ENCODE results near the gene ADAMTS2.
"Not testable (repeated sequence)": the region's sequence is repeated elsewhere in the genome, so short reads cannot be mapped to it uniquely, and the experiment has no call there.

ADAMTS2 gene

GRCh38 chr5:179115845-179116524 lies 229.3 kb downstream of the ADAMTS2 start:
- no peak for DNase-seq

GRCh38 chr5:179115307-179115706 lies 230.0 kb downstream of the ADAMTS2 start:
- no peak for DNase-seq

- no peak for DNase-seq
Measured at GRCh38 chr5:179114756-179115155, 230.5 kb downstream of the ADAMTS2 start.

- no peak for DNase-seq
Measured at GRCh38 chr5:179113945-179114641, 231.2 kb downstream of the ADAMTS2 start.

GRCh38 chr5:179113143-179113530 lies 232.1 kb downstream of the ADAMTS2 start:
- DNase-seq, result no peak

GRCh38 chr5:179112469-179113142 lies 232.7 kb downstream of the ADAMTS2 start:
- DNase-seq, result no peak

- DNase-seq, result no peak
Measured at GRCh38 chr5:179111267-179112207, 233.7 kb downstream of the ADAMTS2 start.

- no peak for DNase-seq
Measured at GRCh38 chr5:179110528-179110927, 234.7 kb downstream of the ADAMTS2 start.

- not testable (repeated sequence) for DNase-seq
Measured at GRCh38 chr5:179101282-179101681, 244.0 kb downstream of the ADAMTS2 start.

- no peak for DNase-seq
Measured at GRCh38 chr5:179089502-179089901, 255.8 kb downstream of the ADAMTS2 start.

GRCh38 chr5:179080724-179081123 lies 264.5 kb downstream of the ADAMTS2 start:
- DNase-seq, result no peak

- no peak for DNase-seq
Measured at GRCh38 chr5:179079165-179079987, 265.9 kb downstream of the ADAMTS2 start.

GRCh38 chr5:179065703-179066102 lies 279.6 kb downstream of the ADAMTS2 start:
- DNase-seq, result no peak

GRCh38 chr5:179061025-179061424 lies 284.2 kb downstream of the ADAMTS2 start:
- DNase-seq, result no peak

All from suppressor macrophage treated with lipopolysaccharide for 4 hours (primary cell).